GM11168 (cell line): ENCODE measurements around the gene UNKL.

Experiments used
- in situ Hi-C: fragments of 300-500 bp; cut with MboI; formaldehyde crosslinking; loops from one replicate; pipeline ENCODE4 v1.12.0; 2022; ENCODE audit warnings: low sequenced_read_pairs; ENCODE audit not compliant: unreplicated experiment

UNKL gene

GRCh38 chr16:1343428-1344242, 70.9 kb downstream of the UNKL start:
- in situ Hi-C loops, result no loop called here

- in situ Hi-C loops, result no loop called here
Observed at GRCh38 chr16:1342526-1343427, 71.7 kb downstream of the UNKL start.

- in situ Hi-C loops, result no loop called here
Observed at GRCh38 chr16:1341495-1342420, 72.7 kb downstream of the UNKL start.

GRCh38 chr16:1340730-1341494, 73.6 kb downstream of the UNKL start:
- in situ Hi-C loops, result no loop called here

- in situ Hi-C loops, result no loop called here
Observed at GRCh38 chr16:1338855-1339675, 75.4 kb downstream of the UNKL start.

GRCh38 chr16:1338119-1338730, 76.3 kb downstream of the UNKL start:
- in situ Hi-C loops, result no loop called here

- in situ Hi-C loops, result no loop called here
Observed at GRCh38 chr16:1337486-1337885, 77.0 kb downstream of the UNKL start.

- in situ Hi-C loops, result no loop called here
Observed at GRCh38 chr16:1336619-1337018, 77.9 kb downstream of the UNKL start.

- in situ Hi-C loops, result no loop called here
Observed at GRCh38 chr16:1335996-1336395, 78.5 kb downstream of the UNKL start.

- in situ Hi-C loops, result no loop called here
Observed at GRCh38 chr16:1335211-1335971, 79.1 kb downstream of the UNKL start.

GRCh38 chr16:1334739-1335138, 79.8 kb downstream of the UNKL start:
- in situ Hi-C loops, result no loop called here

GRCh38 chr16:1333854-1334700, 80.4 kb downstream of the UNKL start:
- in situ Hi-C loops, result no loop called here

- in situ Hi-C loops, result no loop called here
Observed at GRCh38 chr16:1333149-1333812, 81.2 kb downstream of the UNKL start, which contains the start of gene BAIAP3. BAIAP3 (plus strand) TSS chr16:1333645; CDS start chr16:1338550, 4,905 bp downstream.

- in situ Hi-C loops, result no loop called here
Observed at GRCh38 chr16:1332618-1333148, 81.8 kb downstream of the UNKL start.

GRCh38 chr16:1331712-1332617, 82.5 kb downstream of the UNKL start:
- in situ Hi-C loops, result no loop called here
